IPS-11a (cell line): ENCODE data around the gene GLT1D1.
"Not testable (repeated sequence)": the region's sequence is repeated elsewhere in the genome, so short reads cannot be mapped to it uniquely, and the experiment has no call there.

Source experiments
- H3K4me3 ChIP-seq: one replicate; pipeline ENCODE4 v1.5.1; 2013; ENCODE audit warnings: low read depth, low read length, control low read depth

The GLT1D1 gene

GRCh38 chr12:128820253-128820652 is 33.0 kb upstream of the GLT1D1 start:
- H3K4me3 ChIP-seq = no peak overlapping the region

GRCh38 chr12:128820723-128821432 is 32.4 kb upstream of the GLT1D1 start:
- H3K4me3 ChIP-seq = no peak overlapping the region

- H3K4me3 ChIP-seq = peak overlapping the region; percentile 87
These were observed 29.9 kb upstream of the GLT1D1 start for GRCh38 chr12:128823216-128823915.

GRCh38 chr12:128823916-128824839 is 29.1 kb upstream of the GLT1D1 start, which contains the start of gene SLC15A4:
Gene SLC15A4 (minus strand): TSS chr12:128823958. CDS start chr12:128823943, 15 bp downstream.
- H3K4me3 ChIP-seq = peak within 1 kb of the TSS; percentile 91

- H3K4me3 ChIP-seq = no peak overlapping the region
These were observed 27.4 kb upstream of the GLT1D1 start for GRCh38 chr12:128825835-128826234.

GRCh38 chr12:128827724-128828123 is 25.6 kb upstream of the GLT1D1 start:
- H3K4me3 ChIP-seq = no peak overlapping the region

- no peak overlapping the region for H3K4me3 ChIP-seq
These were observed 23.3 kb upstream of the GLT1D1 start for GRCh38 chr12:128829861-128830504.

- H3K4me3 ChIP-seq = no peak overlapping the region
These were observed 22.8 kb upstream of the GLT1D1 start for GRCh38 chr12:128830505-128830893.

- H3K4me3 ChIP-seq = no peak overlapping the region
These were observed 19.9 kb upstream of the GLT1D1 start for GRCh38 chr12:128833418-128833817.

- H3K4me3 ChIP-seq = not testable (repeated sequence)
These were observed 13.4 kb upstream of the GLT1D1 start for GRCh38 chr12:128839885-128840284.

GRCh38 chr12:128840862-128841468 is 12.3 kb upstream of the GLT1D1 start:
- no peak overlapping the region for H3K4me3 ChIP-seq

GRCh38 chr12:128842579-128842978 is 10.7 kb upstream of the GLT1D1 start:
- no peak overlapping the region for H3K4me3 ChIP-seq

- no peak overlapping the region for H3K4me3 ChIP-seq
These were observed 9.7 kb upstream of the GLT1D1 start for GRCh38 chr12:128843538-128843937.

GRCh38 chr12:128844031-128844635 is 9.1 kb upstream of the GLT1D1 start:
- no peak overlapping the region for H3K4me3 ChIP-seq

GRCh38 chr12:128846671-128847070 is 6.6 kb upstream of the GLT1D1 start:
- H3K4me3 ChIP-seq = not testable (repeated sequence)

GRCh38 chr12:128848371-128848770 is 4.9 kb upstream of the GLT1D1 start:
- H3K4me3 ChIP-seq = no peak overlapping the region

- not testable (repeated sequence) for H3K4me3 ChIP-seq
These were observed 3.5 kb upstream of the GLT1D1 start for GRCh38 chr12:128849806-128850205.

- no peak overlapping the region for H3K4me3 ChIP-seq
These were observed 2.9 kb upstream of the GLT1D1 start for GRCh38 chr12:128850400-128850799.

- H3K4me3 ChIP-seq = not testable (repeated sequence)
These were observed 1.8 kb upstream of the GLT1D1 start for GRCh38 chr12:128851429-128851828.
